AG09309 (cell line): Measurements from ENCODE around the gene PTRH1.
A peak's percentile ranks its signal among the peaks of the same experiment; 100 is the strongest.

ENCODE experiments used
- DNase-seq: peaks from one replicate; pipeline ENCODE4 v3.0.0-alpha.2; 2010; ENCODE audit warnings: low read depth
- H3K4me3 ChIP-seq: 2 replicates; pipeline ENCODE4 v1.5.1; 2011; ENCODE audit warnings: mild to moderate bottlenecking, low read depth, low read length, moderate library complexity; ENCODE audit not compliant: control insufficient read depth
- TF ChIP-seq, protein P1 (sequence below): IDR thresholded peaks from 2 replicates; pipeline ENCODE4 v1.5.1; 2011; ENCODE audit warnings: mild to moderate bottlenecking, low read depth, low read length, inconsistent platforms; ENCODE audit not compliant: insufficient read depth, control insufficient read depth; ENCODE audit errors: missing control alignments

The PTRH1 gene

DNA sequence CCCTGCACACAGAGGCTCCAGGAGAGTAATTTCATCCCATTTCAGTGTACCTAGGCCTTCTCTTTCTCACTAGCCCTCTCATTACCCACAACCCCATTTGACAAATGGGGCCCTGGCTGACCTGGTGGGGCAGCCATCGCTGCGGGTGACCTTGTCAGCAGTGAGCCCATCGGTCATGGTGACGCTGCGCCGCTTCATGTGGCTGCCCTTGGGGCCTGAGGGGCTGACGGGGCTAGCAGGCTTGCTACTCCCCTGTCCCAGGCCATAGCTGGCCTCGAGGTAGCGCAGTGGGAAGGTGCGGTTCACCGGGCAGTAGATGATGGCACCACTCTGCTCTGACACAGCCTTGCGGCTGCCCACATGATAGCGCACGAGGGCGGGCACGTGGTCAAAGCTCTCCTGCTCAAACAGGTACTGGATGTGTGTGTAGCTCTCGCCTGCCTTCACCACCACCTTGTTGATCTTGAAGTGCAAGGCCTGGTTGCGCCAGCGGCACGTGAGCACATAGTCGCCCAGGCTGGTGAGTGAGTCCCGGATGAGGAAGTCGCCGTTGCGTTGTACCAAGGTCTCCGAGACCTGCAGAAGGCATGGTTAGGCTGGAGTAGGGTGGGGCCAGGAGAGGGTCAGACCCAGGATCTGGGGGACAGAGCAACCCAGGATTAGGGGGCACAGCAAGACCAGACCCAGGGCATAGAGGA lies 33.8 kb upstream of the PTRH1 start:
- TF ChIP-seq, protein P1, sequence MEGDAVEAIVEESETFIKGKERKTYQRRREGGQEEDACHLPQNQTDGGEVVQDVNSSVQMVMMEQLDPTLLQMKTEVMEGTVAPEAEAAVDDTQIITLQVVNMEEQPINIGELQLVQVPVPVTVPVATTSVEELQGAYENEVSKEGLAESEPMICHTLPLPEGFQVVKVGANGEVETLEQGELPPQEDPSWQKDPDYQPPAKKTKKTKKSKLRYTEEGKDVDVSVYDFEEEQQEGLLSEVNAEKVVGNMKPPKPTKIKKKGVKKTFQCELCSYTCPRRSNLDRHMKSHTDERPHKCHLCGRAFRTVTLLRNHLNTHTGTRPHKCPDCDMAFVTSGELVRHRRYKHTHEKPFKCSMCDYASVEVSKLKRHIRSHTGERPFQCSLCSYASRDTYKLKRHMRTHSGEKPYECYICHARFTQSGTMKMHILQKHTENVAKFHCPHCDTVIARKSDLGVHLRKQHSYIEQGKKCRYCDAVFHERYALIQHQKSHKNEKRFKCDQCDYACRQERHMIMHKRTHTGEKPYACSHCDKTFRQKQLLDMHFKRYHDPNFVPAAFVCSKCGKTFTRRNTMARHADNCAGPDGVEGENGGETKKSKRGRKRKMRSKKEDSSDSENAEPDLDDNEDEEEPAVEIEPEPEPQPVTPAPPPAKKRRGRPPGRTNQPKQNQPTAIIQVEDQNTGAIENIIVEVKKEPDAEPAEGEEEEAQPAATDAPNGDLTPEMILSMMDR: no peak
- H3K4me3 ChIP-seq: no peak overlapping the region
- no peak for DNase-seq

DNA sequence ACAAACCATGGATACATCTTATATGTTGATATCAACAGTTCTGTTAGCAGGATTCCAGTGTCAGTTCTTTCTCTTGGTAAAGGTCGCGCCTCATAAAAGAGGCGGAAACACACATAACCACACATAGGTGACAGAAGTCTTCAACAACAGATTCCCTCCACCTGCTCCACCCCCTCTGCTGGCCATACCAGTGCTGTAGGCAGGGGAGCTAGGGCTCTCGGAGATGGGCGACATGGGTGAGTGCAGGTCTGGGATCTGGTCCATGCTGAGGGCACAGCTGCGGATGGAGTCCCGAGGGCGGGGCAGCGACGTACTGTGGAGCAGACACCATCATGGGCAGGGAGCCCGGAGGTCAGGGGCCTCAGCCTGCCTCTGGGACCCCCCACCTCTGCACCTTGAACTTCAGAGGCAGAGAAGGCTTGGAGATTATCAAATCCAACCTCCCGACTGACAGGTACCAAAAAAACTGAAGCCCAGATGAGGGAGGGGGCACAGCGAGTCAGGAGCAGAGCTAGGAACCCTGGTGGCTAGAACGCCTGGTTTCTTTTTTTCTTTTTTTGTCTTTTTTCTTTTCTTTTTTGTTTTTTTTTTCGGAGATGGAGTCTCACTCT lies 31.6 kb upstream of the PTRH1 start:
- H3K4me3 ChIP-seq: no peak overlapping the region
- TF ChIP-seq, protein P1: no peak
- no peak for DNase-seq

- H3K4me3 ChIP-seq: no peak overlapping the region
- DNase-seq: no peak
- TF ChIP-seq, protein P1: no peak
Measured at GRCh38 chr9:127744398-127745110, 29.1 kb upstream of the PTRH1 start.

DNA sequence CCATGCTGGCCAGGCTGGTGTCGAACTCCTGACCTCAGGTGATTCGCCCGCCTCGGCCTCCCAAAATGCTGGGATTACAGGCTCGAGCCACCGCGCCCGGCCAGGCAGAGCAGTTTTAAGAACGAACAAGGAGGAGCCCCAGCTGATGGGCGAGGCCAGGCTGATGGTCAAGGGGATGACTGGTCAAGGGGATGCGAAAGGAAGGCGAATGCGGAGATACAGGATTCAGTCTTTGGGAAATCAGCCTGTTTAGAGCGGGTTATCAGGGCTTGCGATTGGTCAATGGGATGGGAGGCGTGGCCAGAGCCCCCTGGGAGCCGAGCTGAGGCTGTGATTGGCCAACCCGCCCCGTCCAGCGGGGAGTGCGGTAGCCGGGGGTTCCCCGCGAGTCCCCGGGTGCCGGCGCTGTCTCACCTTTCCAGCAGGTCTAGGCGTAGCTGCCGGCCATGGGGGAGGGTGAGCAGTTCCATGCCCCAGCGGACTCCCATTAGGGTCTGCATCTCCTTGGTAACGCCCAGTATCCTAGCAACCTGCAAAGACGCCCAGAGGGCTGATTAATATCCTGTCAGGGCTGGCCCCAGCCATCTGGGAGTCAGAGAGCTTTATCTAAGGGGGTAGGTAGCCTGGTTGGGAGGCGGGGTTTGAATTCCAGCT lies 27.1 kb upstream of the PTRH1 start:
- TF ChIP-seq, protein P1: no peak
- no peak for DNase-seq
- H3K4me3 ChIP-seq: peak overlapping the region; percentile 21

GRCh38 chr9:127741831-127742434 lies 26.5 kb upstream of the PTRH1 start:
- no peak for DNase-seq
- H3K4me3 ChIP-seq: no peak overlapping the region; the same call in none of the 2 replicates
- TF ChIP-seq, protein P1: no peak
